IMR-90 (cell line): Measurements from ENCODE around the gene NEURL1. TPM values are rescaled to one million over a fixed set of nuclear protein-coding genes. Genes with fewer than 3 reads are reported as not detected.

ENCODE experiments used
- ATAC-seq: fragments of 200-7000 bp; cut with Tn5 transposase; 2 replicates; pipeline ENCODE4 v1.9.1; 2020; ENCODE audit warnings: low read depth, mild to moderate bottlenecking, moderate library complexity
- BruUV-seq: library from RNA; stranded (reverse); fragments of 400-500 nt; replicated peaks from 2 replicates; lab custom pipeline; 2021; lab: Mats Ljungman, UMichigan
- CTCF ChIA-PET: fragments of 300-600 bp; formaldehyde crosslinking; extraction: SDS; loops from one replicate; lab custom pipeline; 2021; ENCODE audit warnings: antibody characterized with exemption; lab: Yijun Ruan, JAX
- POLR2A ChIA-PET: fragments of 300-600 bp; sonication (Branson Sonifier 250); formaldehyde crosslinking; loops from one replicate; lab custom pipeline; 2022; ENCODE audit warnings: antibody characterized with exemption; ENCODE audit not compliant: unreplicated experiment; lab: Charles Lee
- DNase-seq: peaks from one replicate; pipeline ENCODE4 v3.0.0; 2013
- H2AFZ ChIP-seq: replicated peaks from 2 replicates; pipeline ENCODE3; 2013; ENCODE audit warnings: low read length, mild to moderate bottlenecking; ENCODE audit not compliant: poor library complexity
- H2AK5ac ChIP-seq: 2 replicates; pipeline ENCODE4 v1.6.1; 2013; ENCODE audit warnings: low read depth, low read length, inconsistent platforms
- H2AK9ac ChIP-seq: replicated peaks from 2 replicates; pipeline ENCODE3; 2013; ENCODE audit warnings: mild to moderate bottlenecking, low read depth, low read length, moderate library complexity; ENCODE audit not compliant: poor library complexity
- H2BK120ac ChIP-seq: 2 replicates; pipeline ENCODE4 v1.6.1; 2013; ENCODE audit warnings: low read depth, low read length, inconsistent platforms
- H2BK15ac ChIP-seq: 3 replicates; pipeline ENCODE4 v1.6.1; 2013; ENCODE audit warnings: low read depth, low read length, inconsistent platforms
- H2BK20ac ChIP-seq: 2 replicates; pipeline ENCODE4 v1.6.1; 2013; ENCODE audit warnings: low read depth, mild to moderate bottlenecking, inconsistent platforms, low read length, moderate library complexity
- H2BK5ac ChIP-seq: 2 replicates; pipeline ENCODE4 v1.6.1; 2013; ENCODE audit warnings: mild to moderate bottlenecking, low read depth, low read length, inconsistent platforms; ENCODE audit not compliant: poor library complexity, severe bottlenecking
- H3K14ac ChIP-seq: replicated peaks from 2 replicates; pipeline ENCODE4 v1.6.1; 2013; ENCODE audit warnings: low read depth, low read length, inconsistent platforms
- H3K18ac ChIP-seq: 2 replicates; pipeline ENCODE4 v1.6.1; 2013; ENCODE audit warnings: low read depth, low read length, control low read depth
- H3K23ac ChIP-seq: 2 replicates; pipeline ENCODE4 v1.6.1; 2013; ENCODE audit warnings: low read depth, low read length, inconsistent platforms
- H3K27ac ChIP-seq: 2 replicates; pipeline ENCODE4 v1.5.1; 2013; ENCODE audit warnings: mild to moderate bottlenecking, control low read depth, low read length; ENCODE audit not compliant: insufficient read depth
- H3K27me3 ChIP-seq: 2 replicates; pipeline ENCODE4 v1.6.1; 2013; ENCODE audit warnings: low read length; ENCODE audit not compliant: control insufficient read depth, insufficient read depth
- H3K36me3 ChIP-seq: 2 replicates; pipeline ENCODE4 v1.6.1; 2013; ENCODE audit warnings: low read length, mixed read lengths; ENCODE audit not compliant: control insufficient read depth, insufficient read depth
- H3K4ac ChIP-seq: 2 replicates; pipeline ENCODE4 v1.6.1; 2013; ENCODE audit warnings: low read depth, low read length, inconsistent platforms
- H3K4me1 ChIP-seq: 2 replicates; pipeline ENCODE4 v1.6.1; 2013; ENCODE audit warnings: low read length, mixed read lengths; ENCODE audit not compliant: control insufficient read depth, insufficient read depth
- H3K4me2 ChIP-seq: 2 replicates; pipeline ENCODE4 v1.6.1; 2013; ENCODE audit warnings: low read depth, mild to moderate bottlenecking, control low read depth, low read length, moderate library complexity
- H3K4me3 ChIP-seq: 2 replicates; pipeline ENCODE4 v1.5.1; 2013; ENCODE audit warnings: low read depth, mild to moderate bottlenecking, control low read depth, low read length, moderate library complexity; ENCODE audit not compliant: insufficient read depth
- H3K56ac ChIP-seq: 2 replicates; pipeline ENCODE4 v1.6.1; 2013; ENCODE audit warnings: low read length, inconsistent platforms; ENCODE audit not compliant: insufficient read depth; ENCODE audit errors: extremely low read depth
- H3K79me1 ChIP-seq, 2 experiments: 2 replicates each; pipeline ENCODE4 v1.6.1; 2013; ENCODE audit warnings: low read length in 2 of 2, inconsistent platforms in 1 of 2, low read depth in 1 of 2
- H3K9ac ChIP-seq: 2 replicates; pipeline ENCODE4 v1.6.1; 2013; ENCODE audit warnings: low read depth, low read length, control low read depth
- H3K9me1 ChIP-seq: 2 replicates; pipeline ENCODE4 v1.6.1; 2013; ENCODE audit warnings: low read length, inconsistent platforms; ENCODE audit not compliant: insufficient read depth
- H3K9me3 ChIP-seq: 2 replicates; pipeline ENCODE4 v1.6.1; 2013; ENCODE audit warnings: low read length; ENCODE audit not compliant: control insufficient read depth, insufficient read depth
- H4K20me1 ChIP-seq: 2 replicates; pipeline ENCODE4 v1.6.1; 2013; ENCODE audit warnings: low read length, inconsistent platforms; ENCODE audit not compliant: insufficient read depth
- H4K5ac ChIP-seq: 2 replicates; pipeline ENCODE4 v1.6.1; 2013; ENCODE audit warnings: mild to moderate bottlenecking, low read depth, low read length, control low read depth
- H4K8ac ChIP-seq, 2 experiments: 2 replicates each; pipeline ENCODE4 v1.6.1; 2013; ENCODE audit warnings: low read depth in 2 of 2, low read length in 2 of 2, control low read depth in 1 of 2, inconsistent platforms in 1 of 2
- H4K91ac ChIP-seq: 2 replicates; pipeline ENCODE4 v1.6.1; 2013; ENCODE audit warnings: low read depth, low read length, inconsistent platforms; ENCODE audit not compliant: insufficient read depth
- FOS ChIP-seq: fragments of 150-350 bp; IDR thresholded peaks from 2 replicates; pipeline ENCODE4 v1.6.1; 2016; ENCODE audit warnings: low read depth, low read length
- MAFK ChIP-seq: IDR thresholded peaks from 2 replicates; pipeline ENCODE4 v1.6.1; 2012; ENCODE audit warnings: low read depth, low read length, improper control_type of control experiment
- MAZ ChIP-seq: IDR thresholded peaks from 2 replicates; pipeline ENCODE4 v1.6.1; 2012; ENCODE audit warnings: low read depth, mild to moderate bottlenecking, low read length, improper control_type of control experiment, moderate library complexity, borderline replicate concordance
- NFE2L2 ChIP-seq: fragments of 150-350 bp; IDR thresholded peaks from 2 replicates; pipeline ENCODE4 v1.6.1; 2016; ENCODE audit warnings: low read depth, mild to moderate bottlenecking, low read length
- POLR2A ChIP-seq: IDR thresholded peaks from 2 replicates; pipeline ENCODE4 v1.6.1; 2012; ENCODE audit warnings: mild to moderate bottlenecking, low read depth, low read length
- WGBS, 2 experiments: methylation state at CpG; one replicate each; pipeline versions ENCODE4 v1.1.5 to v1.1.7; 2013; ENCODE audit warnings: missing lambda C conversion rate in 2 of 2; ENCODE audit not compliant: insufficient read length in 1 of 2; ENCODE audit errors: extremely low coverage in 2 of 2; 5-methylcytosine and 5-hydroxymethylcytosine counted together
- dilution Hi-C: fragments of 300-500 bp; cut with HindIII; formaldehyde crosslinking; loops from one replicate; pipeline ENCODE4 v1.14.3; 2018; ENCODE audit warnings: low sequenced_read_pairs; ENCODE audit not compliant: unreplicated experiment
- in situ Hi-C: fragments of 300-500 bp; cut with MboI; formaldehyde crosslinking; loops from 3 replicates; pipeline ENCODE4 v1.14.3; 2019; ENCODE audit warnings: low sequenced_read_pairs, inconsistent platforms, mixed read lengths
- intact Hi-C: fragments of 100-400 bp; cut with micrococcal nuclease; formaldehyde crosslinking; loops from 2 replicates; pipeline ENCODE4 v1.10.0; 2022
- polyA plus RNA-seq, 3 experiments: library from polyadenylated mRNA; depleted of rRNA; stranded (reverse); fragments of >200 nt; gene quantifications; 2 replicates each; pipeline ENCODE4 v1.2.3, GENCODE V29; 2012; ENCODE audit warnings: low replicate concordance in 1 of 3
- total RNA-seq: library from RNA; depleted of rRNA; stranded (reverse); fragments of >200 nt; gene quantifications from 2 replicates; pipeline ENCODE4 v1.2.3, GENCODE V29; 2012

Gene NEURL1
- total and polyA plus RNA-seq, 2 of the 4 experiments (the other 2 are of a cell fraction) = 0.36 to 0.82 TPM

DNA sequence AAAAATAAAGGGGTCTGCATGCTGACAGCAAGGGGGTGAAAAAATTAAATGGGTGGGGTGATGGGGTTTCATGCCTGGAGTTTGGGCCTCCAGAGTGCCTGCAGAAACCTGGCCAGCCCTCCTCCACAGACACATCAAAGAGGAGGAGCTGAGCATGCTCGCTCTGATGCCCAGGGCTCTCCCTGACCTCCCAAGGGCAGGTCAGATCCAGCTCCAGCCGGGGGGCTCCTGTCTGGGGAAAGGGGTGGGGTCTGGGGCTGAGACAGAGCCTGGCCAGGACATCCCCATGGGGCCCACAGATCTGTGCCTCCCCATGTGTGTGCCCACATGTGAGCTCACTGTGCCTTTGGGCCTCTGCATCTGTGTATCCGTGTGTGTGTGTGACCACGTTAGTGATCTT lies 33.9 kb upstream of the NEURL1 start:
- Histone ChIP-seq H3K18ac (no peak overlapping the region), H3K36me3 (no peaks in the 10 kb centered on the region), H3K9ac (no peak overlapping the region), H3K14ac (no peak overlapping the region), H3K4me1 (no peaks in the 10 kb centered on the region), H2BK20ac (no peak overlapping the region), H2AK9ac (no peak overlapping the region), H3K4ac (no peak overlapping the region), H3K23ac (no peak overlapping the region), H2AFZ (no peak overlapping the region), H4K8ac (no peak overlapping the region), H2BK120ac (no peak overlapping the region), H2BK15ac (no peak overlapping the region), H3K9me1 (no peaks in the 10 kb centered on the region; the same call in 1 of the 2 replicates), H3K56ac (no peak overlapping the region), H3K79me1 (no peaks in the 10 kb centered on the region), H3K4me3 (no peak overlapping the region), H3K4me2 (no peak overlapping the region), H3K9me3 (no peaks in the 10 kb centered on the region), H4K20me1 (no peaks in the 10 kb centered on the region), H3K27ac (no peak overlapping the region), H2AK5ac (no peak overlapping the region), H4K91ac (no peak overlapping the region), H2BK5ac (no peak overlapping the region), H4K5ac (no peak overlapping the region), H3K27me3 (peaks cover 25% of the 10 kb centered on the region)
- no peak for TF ChIP-seq POLR2A
- no peak for TF ChIP-seq NFE2L2
- TF ChIP-seq MAFK = no peak
- no peak for TF ChIP-seq MAZ
- no peak for TF ChIP-seq FOS
- in situ Hi-C loops (no loop called here), dilution Hi-C loops (no loop called here), intact Hi-C loops (no loop called here)
- ChIA-PET CTCF (no interaction called here), POLR2A (no interaction called here)
- WGBS, 2 experiments = no CpG with 5 or more reads among the region's 4 CpGs
- no TSS peak for BruUV-seq
- DNase-seq (no peak), ATAC-seq (no peak)
